Stimulated activated CD4-positive, alpha-beta T cell treated with anti-CD3 and anti-CD28 coated beads, Interleukin-15, amount 100 ng/mL, for 24 hours (primary cell): ENCODE data around the gene DOCK4.

Experiments
- DNase-seq: peaks from one replicate; pipeline ENCODE4 v3.0.0-alpha.2; 2020

Gene DOCK4

DNA sequence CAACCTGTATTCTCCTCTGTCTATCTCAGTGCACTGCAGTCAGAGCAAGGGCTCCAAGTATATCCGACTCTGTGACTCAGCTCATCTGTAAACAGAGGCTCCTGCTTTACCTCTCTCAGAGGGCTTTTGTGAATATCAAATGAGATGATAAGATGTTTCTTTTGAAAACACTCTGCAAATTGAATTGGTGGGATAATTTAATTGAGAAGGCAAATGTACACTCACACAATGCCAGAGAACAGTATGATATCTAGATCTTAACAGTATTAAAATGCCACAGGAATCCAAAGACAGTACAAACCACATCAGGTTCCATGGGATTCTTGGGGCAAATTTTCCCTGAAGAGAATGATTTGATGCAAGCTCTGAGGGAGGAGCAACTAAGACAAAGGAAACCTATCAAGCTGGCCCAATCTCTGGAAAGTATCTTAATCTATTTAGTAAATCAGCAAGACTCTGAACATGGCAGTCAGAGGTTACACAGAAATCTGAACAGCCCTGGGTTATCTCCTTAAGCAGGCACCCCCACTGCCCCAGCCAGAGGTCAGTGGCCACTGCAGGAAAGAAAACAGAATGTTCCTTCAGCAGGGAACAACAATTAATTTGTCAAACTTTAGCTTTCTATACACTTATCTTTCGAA lies 45.9 kb downstream of the DOCK4 start:
- DNase-seq: no peak

GRCh38 chr7:112159351-112159750 lies 46.8 kb downstream of the DOCK4 start:
- DNase-seq: no peak

DNA sequence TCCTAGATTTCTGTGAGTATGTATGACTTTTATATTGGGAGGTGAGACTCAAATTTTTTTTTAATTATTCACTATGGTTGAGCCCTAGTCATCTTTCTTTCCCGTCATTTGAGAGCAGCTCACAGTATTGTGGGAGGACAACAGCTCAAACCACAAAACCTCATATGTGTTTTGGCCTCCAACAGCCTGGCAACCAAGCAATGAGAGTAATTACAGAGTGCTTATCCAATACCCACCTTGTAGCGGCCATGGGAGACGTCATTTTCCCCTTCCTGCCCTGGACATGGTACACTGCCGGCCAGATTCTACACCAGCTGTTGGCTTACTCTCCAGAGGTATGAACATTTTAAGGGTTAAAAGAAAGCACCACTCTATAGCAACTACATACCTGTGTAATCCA lies 49.1 kb downstream of the DOCK4 start:
- no peak for DNase-seq

DNA sequence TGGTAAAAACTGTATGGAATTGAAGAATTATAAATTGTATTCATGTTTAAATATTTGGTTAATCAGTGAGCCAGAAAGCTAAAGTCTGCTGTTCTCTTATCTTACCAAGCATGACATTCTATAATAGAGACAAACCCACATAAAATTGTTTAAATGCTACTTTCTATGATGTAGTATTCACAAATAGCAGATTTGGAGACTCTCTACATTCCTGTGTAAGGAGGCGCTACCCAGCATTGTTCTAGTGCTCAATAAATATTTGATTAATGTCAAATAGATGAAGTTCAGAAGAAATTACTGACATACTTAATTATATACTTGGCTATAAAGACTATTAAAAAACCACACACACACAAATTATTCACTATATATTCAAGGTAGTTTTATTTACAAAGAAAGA lies 49.8 kb downstream of the DOCK4 start:
- DNase-seq: no peak

GRCh38 chr7:112154690-112155089 lies 51.5 kb downstream of the DOCK4 start:
- no peak for DNase-seq

DNA sequence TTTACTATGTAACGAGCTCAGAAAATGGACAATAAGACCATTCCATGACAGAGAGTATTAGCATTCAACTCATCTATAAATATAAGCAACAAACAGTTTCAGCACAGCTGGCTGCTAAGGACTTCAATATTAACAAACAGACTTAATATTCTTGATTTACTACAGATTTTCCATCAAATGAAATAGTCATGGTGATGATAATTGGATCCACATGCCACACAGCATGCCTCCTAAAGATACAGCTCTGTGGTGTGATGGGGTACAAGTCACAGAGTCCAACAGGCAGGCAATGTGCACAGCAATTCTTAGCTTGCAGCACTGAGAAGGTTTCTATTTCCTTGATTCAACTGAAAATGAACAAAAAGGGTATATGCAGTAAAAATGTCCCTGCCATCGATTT lies 54.0 kb downstream of the DOCK4 start:
- no peak for DNase-seq

- DNase-seq: no peak
Observed at GRCh38 chr7:112150823-112151641, 55.2 kb downstream of the DOCK4 start.

DNA sequence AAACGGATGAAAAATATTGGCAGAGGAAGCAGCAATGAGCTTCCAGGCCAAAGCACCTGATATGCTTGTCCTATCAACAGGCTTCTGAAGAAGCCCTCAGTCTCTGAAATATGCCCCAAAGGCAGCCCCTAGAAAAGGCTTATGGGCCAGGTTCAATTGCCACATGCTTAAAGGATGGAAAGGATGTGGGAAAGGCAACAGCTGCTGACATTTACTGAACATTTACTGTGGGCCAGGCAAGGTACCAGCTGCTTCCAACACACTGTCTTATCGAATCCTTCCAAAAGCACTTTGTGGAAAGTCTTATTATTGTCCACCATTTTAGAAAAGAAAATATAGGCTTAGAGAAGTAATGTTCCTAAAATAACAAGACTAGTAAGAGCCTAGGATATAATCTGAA lies 56.5 kb downstream of the DOCK4 start:
- DNase-seq: no peak

GRCh38 chr7:112147793-112148361 lies 58.3 kb downstream of the DOCK4 start:
- no peak for DNase-seq

- no peak for DNase-seq
Observed at GRCh38 chr7:112145206-112145605, 61.0 kb downstream of the DOCK4 start.

DNA sequence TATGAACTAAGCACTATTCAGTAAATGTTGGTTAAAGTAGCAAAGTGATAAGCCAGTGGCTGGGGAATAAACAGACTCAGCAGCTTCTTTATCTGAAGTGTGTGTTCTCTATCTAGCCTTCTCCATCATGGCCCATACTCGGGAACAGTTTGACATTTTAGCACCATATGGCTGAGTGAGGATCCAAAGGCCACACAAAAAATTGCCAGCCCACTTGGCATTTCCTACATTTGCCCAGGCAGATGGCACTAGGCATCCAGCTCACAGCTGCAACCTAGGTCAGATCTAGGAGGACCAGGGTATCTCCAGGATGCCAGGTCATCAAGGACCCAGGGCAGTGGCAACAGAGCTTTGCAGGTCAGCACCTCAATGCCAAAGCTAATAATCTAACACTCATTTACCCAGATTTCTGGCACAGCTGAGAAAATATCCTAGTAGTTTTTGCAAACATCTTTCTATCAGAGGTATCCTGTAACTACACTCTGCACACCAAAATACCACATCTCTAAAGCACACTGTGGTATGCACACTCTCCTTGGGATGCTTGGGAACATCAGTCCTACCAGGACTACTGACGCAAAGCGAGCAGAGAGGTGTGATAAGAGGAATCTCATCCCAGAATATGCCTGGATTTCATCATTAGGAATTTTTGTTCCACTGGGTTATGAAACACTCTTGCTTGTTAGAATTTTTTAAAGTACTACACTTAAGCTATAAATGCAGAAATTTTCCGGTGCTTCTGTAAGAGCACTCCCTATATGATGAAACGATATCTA lies 61.7 kb downstream of the DOCK4 start:
- DNase-seq: no peak

DNA sequence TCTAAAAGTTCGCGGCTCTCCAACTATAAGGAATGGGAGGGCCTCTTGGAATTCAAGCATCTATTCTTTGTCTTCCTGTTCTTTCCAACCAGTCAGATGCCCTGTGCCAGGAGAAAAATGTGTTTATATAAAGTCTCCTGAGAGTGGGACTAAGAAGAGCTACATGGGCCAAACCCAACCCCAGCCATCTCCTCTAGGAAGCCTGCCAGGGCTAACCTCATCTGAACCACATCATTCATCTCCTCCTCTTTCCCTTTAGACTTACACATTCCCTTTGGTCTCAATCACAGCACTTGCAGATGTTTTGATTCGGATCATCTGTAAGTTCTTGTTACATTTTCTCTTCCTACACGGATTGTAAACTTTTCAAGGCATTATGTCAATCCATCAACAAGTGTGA lies 62.6 kb downstream of the DOCK4 start:
- DNase-seq: no peak

- DNase-seq: no peak
Observed at GRCh38 chr7:112143136-112143535, 63.1 kb downstream of the DOCK4 start.

- DNase-seq: no peak
Observed at GRCh38 chr7:112140600-112140999, 65.6 kb downstream of the DOCK4 start.

GRCh38 chr7:112138938-112139337 lies 67.3 kb downstream of the DOCK4 start:
- no peak for DNase-seq

DNA sequence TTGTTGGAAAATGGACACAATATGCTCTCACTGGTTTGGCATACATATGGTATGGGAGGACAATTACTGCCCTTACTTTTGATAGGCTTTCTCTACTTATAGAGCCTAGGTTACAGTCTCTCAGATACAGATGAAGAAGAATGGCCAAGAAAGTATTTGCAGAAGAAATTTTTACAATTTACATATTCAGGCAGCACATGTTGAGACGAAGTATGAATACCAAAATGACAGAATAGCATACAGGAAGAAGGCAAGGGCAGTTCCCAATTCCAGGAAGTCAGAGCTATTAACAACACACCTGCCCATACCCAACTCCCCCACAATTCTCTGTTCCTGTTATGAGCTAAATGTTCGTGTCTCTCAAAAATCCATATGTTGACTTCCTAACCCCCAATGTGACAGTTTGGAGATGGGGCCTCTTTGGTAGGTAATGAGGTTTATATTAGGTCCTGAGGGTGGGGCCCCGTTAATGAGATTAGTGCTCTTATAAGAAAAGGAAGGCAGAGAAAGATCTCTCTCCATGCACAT lies 67.8 kb downstream of the DOCK4 start:
- no peak for DNase-seq

DNA sequence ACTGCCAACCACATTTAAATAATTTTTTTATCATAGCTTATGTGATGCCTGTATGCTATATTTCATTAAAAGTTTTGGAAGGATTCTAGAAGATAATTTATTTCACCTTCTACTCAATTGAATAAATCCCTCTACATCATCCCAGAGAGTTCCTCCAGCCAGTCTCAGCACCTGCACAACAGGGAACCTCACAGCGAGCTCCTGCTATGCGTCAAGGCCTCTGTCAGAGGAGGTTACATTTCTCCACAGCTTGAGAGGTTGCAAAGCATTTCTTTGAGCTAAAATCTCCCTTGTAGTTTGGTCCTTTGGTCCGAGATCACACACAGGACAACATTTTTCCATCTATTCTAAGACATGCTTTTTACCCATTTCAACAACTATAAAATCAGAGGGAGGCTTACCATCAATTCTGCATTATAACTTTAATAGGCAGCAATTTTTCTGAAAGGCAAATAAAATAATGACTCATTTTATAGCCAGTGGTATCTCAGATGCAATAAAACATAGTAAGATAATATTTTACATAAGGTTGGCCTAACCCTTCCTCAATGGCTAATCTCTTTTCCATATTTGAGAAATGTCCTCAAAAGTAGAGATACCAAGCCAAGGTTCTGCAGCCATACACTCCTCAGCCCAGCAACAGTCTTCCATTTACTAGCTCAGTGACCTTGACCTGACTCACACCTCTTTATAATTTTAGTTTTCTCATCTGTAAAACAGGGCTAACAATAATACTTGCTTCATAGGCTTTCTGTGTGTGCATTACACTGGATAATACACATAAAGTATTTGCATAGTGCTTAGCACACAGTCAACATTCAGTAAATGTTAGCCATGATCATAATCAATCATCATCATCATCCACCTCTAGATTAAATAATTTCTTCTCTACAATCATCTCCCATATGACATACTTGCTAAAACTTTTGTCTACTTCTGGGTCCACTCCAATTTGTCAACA lies 68.8 kb downstream of the DOCK4 start:
- no peak for DNase-seq

DNA sequence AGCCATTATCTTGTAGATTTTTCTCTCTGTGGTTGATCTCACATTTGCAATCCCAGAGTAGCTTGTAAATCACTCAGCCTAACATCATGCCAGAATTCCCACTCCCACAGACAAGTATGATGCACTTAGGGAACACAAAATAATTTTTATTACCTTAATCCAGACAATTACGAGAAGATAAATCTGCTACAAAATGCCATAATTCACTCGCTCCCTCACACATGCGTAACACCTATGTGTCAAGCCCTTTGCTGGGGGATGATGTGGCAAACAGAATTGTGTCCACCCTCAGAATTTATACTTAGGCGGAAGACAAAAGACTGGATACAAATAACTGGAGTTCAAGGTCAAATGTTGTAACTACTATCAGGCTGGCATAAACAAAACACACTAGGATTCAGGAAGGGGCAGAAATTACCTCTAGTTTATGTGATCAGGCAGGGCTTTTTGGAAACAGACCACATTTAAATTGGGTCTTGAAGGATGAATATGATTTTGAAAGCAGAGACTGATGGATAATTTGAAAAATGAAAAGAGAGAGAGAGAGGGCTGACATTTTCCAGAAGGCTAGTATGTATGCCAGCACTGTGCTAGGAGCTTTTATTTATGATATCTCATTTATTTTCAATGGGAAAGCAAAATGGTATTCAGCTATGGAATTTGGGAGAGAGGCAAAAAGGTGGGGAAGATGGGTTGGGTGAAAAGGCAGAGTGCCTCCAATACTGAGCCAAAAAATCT lies 69.8 kb downstream of the DOCK4 start:
- DNase-seq: no peak

- DNase-seq: no peak
Observed at GRCh38 chr7:112135815-112136214, 70.4 kb downstream of the DOCK4 start.

GRCh38 chr7:112134039-112134438 lies 72.2 kb downstream of the DOCK4 start:
- no peak for DNase-seq

DNA sequence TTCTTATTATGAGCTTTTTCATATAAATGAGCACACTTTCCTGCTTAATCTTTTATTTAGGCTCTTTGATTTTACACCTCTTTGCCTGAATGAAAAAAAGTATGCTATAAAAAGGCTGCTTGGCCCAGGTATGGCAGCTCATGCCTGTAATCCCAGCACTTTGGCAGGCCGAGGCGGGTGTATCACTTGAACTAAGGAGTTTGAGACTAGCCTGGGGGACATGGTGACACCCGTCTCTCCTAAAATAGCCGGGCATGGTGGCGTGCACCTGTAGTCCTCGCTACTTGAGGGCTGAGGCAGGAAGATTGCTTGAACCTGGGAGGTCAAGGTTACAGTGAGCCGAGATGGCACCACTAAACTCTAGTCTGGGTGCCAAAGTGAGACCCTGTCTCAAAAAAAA lies 72.9 kb downstream of the DOCK4 start:
- DNase-seq: no peak
